NT2/D1 (cell line): Measurements from ENCODE around the gene ZBTB22.

Experiments
- SUZ12 ChIP-seq: IDR thresholded peaks from 2 replicates; pipeline ENCODE4 v1.6.1; 2011; ENCODE audit not compliant: insufficient read length, insufficient read depth; ENCODE audit errors: extremely low read depth
- YY1 ChIP-seq: IDR thresholded peaks from 2 replicates; pipeline ENCODE4 v1.6.1; 2011; ENCODE audit not compliant: insufficient read length, insufficient read depth

DNA sequence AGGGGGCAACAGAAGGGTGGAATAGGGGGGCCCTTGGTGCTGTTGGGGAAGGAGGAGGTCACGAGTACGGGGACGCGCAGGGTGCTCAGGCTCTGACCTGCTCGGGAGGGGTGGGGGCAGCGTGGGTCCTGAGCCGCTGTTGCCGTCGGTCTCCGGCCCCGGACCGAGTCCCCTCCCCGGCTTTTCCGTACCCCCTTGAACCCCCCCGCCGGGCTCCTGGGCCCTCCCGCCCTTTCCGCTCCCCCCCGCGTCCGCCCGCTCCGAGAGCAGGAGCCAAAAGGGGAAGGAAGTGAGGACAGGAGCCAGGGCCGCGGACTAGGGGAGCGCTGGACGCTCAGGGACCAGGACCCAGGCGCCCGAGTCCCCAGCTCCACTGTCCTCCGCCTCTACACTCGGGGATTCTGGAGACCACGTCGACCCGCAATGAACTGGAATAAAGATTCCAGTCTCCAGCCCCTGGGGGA is 18.7 kb downstream of the ZBTB22 start, which contains the start of gene RGL2:
- TF ChIP-seq YY1 (no peak), SUZ12 (no peak)
